Natural killer cell (primary cell): Measurements from ENCODE around the gene SSR2. TPM values are rescaled to one million over a fixed set of nuclear protein-coding genes. Genes with fewer than 3 reads are reported as not detected.
"Not testable (repeated sequence)": the region's sequence is repeated elsewhere in the genome, so short reads cannot be mapped to it uniquely, and the experiment has no call there.

ENCODE experiments used
- ATAC-seq, 3 donors: fragments of 150-1000 bp in 2 of 3; fragments of 200-7000 bp in 1 of 3; cut with Tn5 transposase; 1 replicate in 1 of 3; 2 replicates in 2 of 3; pipeline ENCODE4 v1.10.0; 2021; ENCODE audit warnings: mild to moderate bottlenecking in 2 of 3, moderate library complexity in 2 of 3
- DNase-seq, 2 donors: peaks; one replicate each; pipeline versions ENCODE4 v3.0.0 to v3.0.0-alpha.2; 2013 to 2021; ENCODE audit warnings: mixed read lengths in 1 of 2
- H3K27ac ChIP-seq: one replicate; pipeline ENCODE4 v1.5.1; 2013; ENCODE audit warnings: mild to moderate bottlenecking, low read length
- H3K27me3 ChIP-seq: one replicate; pipeline ENCODE4 v1.6.1; 2013; ENCODE audit warnings: low read length; ENCODE audit not compliant: control insufficient read depth, insufficient read depth
- H3K36me3 ChIP-seq: one replicate; pipeline ENCODE4 v1.6.1; 2013; ENCODE audit warnings: low read length; ENCODE audit not compliant: control insufficient read depth, insufficient read depth
- H3K4me1 ChIP-seq: one replicate; pipeline ENCODE4 v1.6.1; 2013; ENCODE audit warnings: low read length; ENCODE audit not compliant: control insufficient read depth, insufficient read depth
- H3K4me3 ChIP-seq: one replicate; pipeline ENCODE4 v1.5.1; 2013; ENCODE audit warnings: low read length
- H3K9me3 ChIP-seq: one replicate; pipeline ENCODE4 v1.6.1; 2013; ENCODE audit warnings: low read length; ENCODE audit not compliant: control insufficient read depth, insufficient read depth
- H3K27ac Mint-ChIP-seq, 2 donors: one replicate each; pipeline ENCODE4 v1.8.0; 2022; ENCODE audit warnings: mild to moderate bottlenecking in 2 of 2, mixed read lengths in 2 of 2, moderate library complexity in 1 of 2
- H3K27me3 Mint-ChIP-seq, 2 donors: one replicate each; pipeline ENCODE4 v1.8.0; 2022; ENCODE audit warnings: low read depth in 2 of 2, mixed read lengths in 2 of 2
- H3K36me3 Mint-ChIP-seq: one replicate; pipeline ENCODE4 v1.8.0; 2022; ENCODE audit warnings: mixed read lengths
- H3K4me1 Mint-ChIP-seq, 2 donors: one replicate each; pipeline ENCODE4 v1.8.0; 2022; ENCODE audit warnings: mixed read lengths in 2 of 2
- H3K4me3 Mint-ChIP-seq: one replicate; pipeline ENCODE4 v1.8.0; 2022; ENCODE audit warnings: mild to moderate bottlenecking, moderate library complexity, mixed read lengths
- H3K9me3 Mint-ChIP-seq, 2 donors: one replicate each; pipeline ENCODE4 v1.8.0; 2022; ENCODE audit warnings: mixed read lengths in 2 of 2
- CTCF ChIP-seq: fragments of 200-600 bp; IDR thresholded peaks from one replicate; pipeline ENCODE4 v1.8.0; 2022; ENCODE audit warnings: antibody characterized with exemption
- whole genome bisulfite sequencing: methylation state at CpG from one replicate; pipeline ENCODE4 v1.1.7; 2013; ENCODE audit warnings: missing lambda C conversion rate; ENCODE audit not compliant: insufficient coverage; 5-methylcytosine and 5-hydroxymethylcytosine counted together
- intact Hi-C: fragments of 100-400 bp; cut with micrococcal nuclease; formaldehyde crosslinking; loops from one replicate; pipeline ENCODE4 v1.14.2; 2022
- total RNA-seq, 4 donors: library from RNA; stranded (reverse); fragments of 120-200 nt in 1 of 4; gene quantifications; one replicate each; pipeline versions ENCODE4 v1.2.3 to v1.2.4, GENCODE V29; 2013 to 2022

Gene SSR2
- total RNA-seq, 3 donors from 2014 or later (not counting 1 experiment from before 2014, with no cell fraction given), result 209 to 215 (median 211) TPM

- Mint-ChIP-seq H3K4me3 (no peak overlapping the region), H3K4me1 (peaks cover 12 to 19% of the 10 kb centered on the region in 2 donors), H3K27me3 (no peaks in the 10 kb centered on the region), H3K27ac (no peak overlapping the region), H3K36me3 (no peaks in the 10 kb centered on the region), H3K9me3 (no peaks in the 10 kb centered on the region)
- ATAC-seq (no peak), DNase-seq (no peak)
- intact Hi-C loops, result no loop called here
- Histone ChIP-seq H3K27ac (no peak overlapping the region), H3K36me3 (peaks cover 16% of the 10 kb centered on the region), H3K9me3 (no peaks in the 10 kb centered on the region), H3K4me3 (no peak overlapping the region), H3K27me3 (no peaks in the 10 kb centered on the region), H3K4me1 (peaks cover 15% of the 10 kb centered on the region)
- WGBS, result 94% methylated on average over 3 of the region's 3 CpGs
- TF ChIP-seq CTCF, result no peak
Measured at GRCh38 chr1:156048663-156049258, 28.0 kb upstream of the SSR2 start.

GRCh38 chr1:156045076-156045475 lies 24.3 kb upstream of the SSR2 start:
- H3K27me3 Mint-ChIP-seq, result no peaks in the 10 kb centered on the region
- 30% methylated on average over 4 of the region's 4 CpGs for WGBS
- no peaks in the 10 kb centered on the region for H3K9me3 Mint-ChIP-seq
- H3K36me3 Mint-ChIP-seq, result no peaks in the 10 kb centered on the region
- no peaks in the 10 kb centered on the region for H3K27me3 ChIP-seq
- intact Hi-C loops, result no loop called here
- H3K27ac Mint-ChIP-seq, result no peak overlapping the region
- ATAC-seq (no peak), DNase-seq (no peak)
- H3K9me3 ChIP-seq, result no peaks in the 10 kb centered on the region
- H3K4me3 ChIP-seq, result no peak overlapping the region
- no peak overlapping the region for H3K27ac ChIP-seq
- H3K4me3 Mint-ChIP-seq, result no peak overlapping the region
- H3K4me1 ChIP-seq, result peaks cover 5% of the 10 kb centered on the region
- H3K36me3 ChIP-seq, result peaks cover 31% of the 10 kb centered on the region
- no peak for TF ChIP-seq CTCF
- H3K4me1 Mint-ChIP-seq, result peaks cover 0 to 13% of the 10 kb centered on the region in 2 donors

- Mint-ChIP-seq H3K36me3 (no peaks in the 10 kb centered on the region), H3K4me3 (no peak overlapping the region), H3K27me3 (no peaks in the 10 kb centered on the region), H3K9me3 (no peaks in the 10 kb centered on the region), H3K4me1 (peaks cover 0 to 8% of the 10 kb centered on the region in 2 donors), H3K27ac (no peak overlapping the region)
- peaks cover 25% of the 10 kb centered on the region for H3K36me3 ChIP-seq
- H3K4me3 ChIP-seq, result no peak overlapping the region
- DNase-seq (no peak), ATAC-seq (no peak)
- no peak for TF ChIP-seq CTCF
- H3K27ac ChIP-seq, result no peak overlapping the region
- H3K4me1 ChIP-seq, result peaks cover 5% of the 10 kb centered on the region
- H3K9me3 ChIP-seq, result no peaks in the 10 kb centered on the region
- 90% methylated on average over 3 of the region's 3 CpGs for WGBS
- no peaks in the 10 kb centered on the region for H3K27me3 ChIP-seq
- intact Hi-C loops, result no loop called here
Measured at GRCh38 chr1:156042828-156043227, 22.1 kb upstream of the SSR2 start.

GRCh38 chr1:156034991-156035390 lies 14.2 kb upstream of the SSR2 start:
- H3K4me1 Mint-ChIP-seq, H3K9me3 ChIP-seq, H3K27ac Mint-ChIP-seq, H3K27me3 Mint-ChIP-seq, H3K4me1 ChIP-seq, H3K9me3 Mint-ChIP-seq, H3K4me3 ChIP-seq, H3K36me3 Mint-ChIP-seq, intact Hi-C loops, ATAC-seq, H3K27me3 ChIP-seq, H3K36me3 ChIP-seq, H3K4me3 Mint-ChIP-seq, DNase-seq, H3K27ac ChIP-seq: not testable (repeated sequence)
- 97% methylated on average over 2 of the region's 4 CpGs for WGBS
